Amygdala (tissue), 56 donors: ENCODE results near the gene CLEC2D.
A peak's percentile ranks its signal among the peaks of the same experiment; 100 is the strongest.
"Not testable (repeated sequence)": the region's sequence is repeated elsewhere in the genome, so short reads cannot be mapped to it uniquely, and the experiment has no call there.

Experiments used
- DNase-seq, 56 donors: peaks; one replicate each; lab custom pipeline; 2025; lab: John Stamatoyannopoulos, UW

The CLEC2D gene

DNA sequence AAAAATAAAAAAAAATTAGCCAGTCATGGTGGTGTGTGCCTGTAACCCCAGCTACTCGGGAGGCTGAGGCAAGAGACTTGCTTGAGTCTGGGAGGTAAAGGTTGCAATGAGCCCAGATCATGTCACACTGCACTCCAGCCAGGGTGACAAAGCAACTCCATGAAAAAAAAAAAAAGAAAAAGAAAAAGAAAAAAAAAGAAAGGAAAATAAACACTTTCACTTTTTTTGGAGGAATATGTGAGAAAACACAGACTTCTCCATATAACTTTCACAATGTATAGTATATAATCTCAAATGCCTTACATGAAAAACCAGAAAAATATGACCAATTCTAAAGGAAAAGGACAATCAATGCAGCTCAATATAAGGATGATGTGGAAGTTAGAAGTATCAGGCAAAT lies 54.5 kb downstream of the CLEC2D start:
- DNase-seq, result no peak

GRCh38 chr12:9725213-9725870 lies 55.8 kb downstream of the CLEC2D start:
- no peak for DNase-seq

GRCh38 chr12:9727813-9728212 lies 58.3 kb downstream of the CLEC2D start:
- no peak for DNase-seq

DNA sequence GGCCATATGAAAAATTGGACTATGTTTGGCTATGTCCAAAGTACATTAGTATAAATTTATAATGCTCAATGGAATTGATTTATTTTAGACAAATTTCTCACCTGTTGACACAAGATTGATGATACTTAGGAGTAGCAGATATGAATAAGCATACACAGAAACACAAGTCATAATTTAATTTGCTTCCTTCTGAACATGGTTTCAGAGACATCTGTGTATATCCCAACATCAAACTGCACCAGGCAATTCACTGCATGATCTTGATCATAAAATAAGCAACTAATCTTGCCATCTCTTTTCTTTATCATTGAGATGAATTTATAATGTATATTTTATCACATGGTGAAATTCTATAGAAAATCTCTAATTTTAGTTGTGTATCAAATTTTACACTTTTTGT lies 59.6 kb downstream of the CLEC2D start:
- DNase-seq, result no peak

DNA sequence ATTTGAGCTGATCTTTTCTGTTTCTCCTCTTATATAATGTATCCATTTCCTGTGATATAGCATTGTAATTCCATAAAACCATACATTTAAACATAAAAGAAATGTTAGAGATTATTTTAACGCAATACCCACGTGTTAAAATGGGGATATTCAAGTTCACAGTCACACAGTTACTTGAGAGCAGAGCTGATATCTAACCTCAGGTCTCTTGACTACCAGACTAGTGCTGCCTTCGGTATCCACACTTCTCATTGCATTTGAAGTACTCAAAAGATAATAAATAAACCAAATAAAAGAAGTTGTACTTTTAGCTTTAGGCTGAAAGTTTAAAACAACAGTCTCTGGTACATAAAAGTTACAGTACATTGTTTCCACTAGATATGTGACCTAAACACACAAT lies 60.5 kb downstream of the CLEC2D start:
- DNase-seq, result no peak

DNA sequence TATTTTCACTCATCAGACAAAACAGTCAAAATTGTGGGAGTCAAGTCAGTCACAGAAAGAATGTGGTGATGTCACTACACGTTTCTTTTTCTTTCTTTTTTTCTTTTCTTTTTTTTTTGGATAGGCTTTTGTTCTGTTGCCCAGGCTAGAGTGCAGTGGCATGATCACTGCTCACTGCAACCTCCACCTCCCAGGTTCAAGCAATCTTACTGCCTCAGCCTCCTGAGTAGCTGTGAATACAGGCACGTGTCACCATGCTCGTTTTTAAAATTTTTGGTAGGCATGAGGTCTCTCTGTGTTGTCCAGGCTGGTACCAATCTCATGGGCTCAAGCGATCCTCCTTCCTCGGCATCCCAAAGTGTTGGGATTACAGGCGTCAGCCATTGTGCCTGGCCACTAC lies 61.1 kb downstream of the CLEC2D start:
- no peak for DNase-seq

- no peak for DNase-seq
Observed at GRCh38 chr12:9731393-9731792, 61.9 kb downstream of the CLEC2D start.

DNA sequence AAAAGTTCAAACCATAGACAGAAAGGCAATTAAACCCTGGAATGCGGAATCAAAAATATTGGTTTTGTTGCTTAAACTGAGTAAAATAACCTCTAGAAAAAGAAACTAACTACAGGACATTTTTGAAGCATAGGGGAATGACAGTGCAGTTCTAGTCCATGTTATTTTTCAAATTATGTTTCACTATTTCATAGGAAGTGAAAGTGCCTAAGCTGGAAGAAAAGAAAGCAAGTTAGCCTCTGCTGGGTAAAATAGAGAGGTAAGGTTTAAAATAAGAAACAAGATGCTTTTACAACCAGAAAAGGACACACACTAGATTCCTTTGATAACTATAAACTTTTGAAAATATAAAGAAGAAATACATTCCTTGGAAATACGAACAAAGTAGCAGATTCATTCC lies 62.3 kb downstream of the CLEC2D start:
- no peak for DNase-seq

- DNase-seq, result no peak
Observed at GRCh38 chr12:9732921-9733461, 63.5 kb downstream of the CLEC2D start, which contains the start of gene CLECL1. TSS of gene CLECL1 (minus strand) at chr12:9733097.

GRCh38 chr12:9735601-9736000 lies 66.1 kb downstream of the CLEC2D start:
- no peak for DNase-seq

DNA sequence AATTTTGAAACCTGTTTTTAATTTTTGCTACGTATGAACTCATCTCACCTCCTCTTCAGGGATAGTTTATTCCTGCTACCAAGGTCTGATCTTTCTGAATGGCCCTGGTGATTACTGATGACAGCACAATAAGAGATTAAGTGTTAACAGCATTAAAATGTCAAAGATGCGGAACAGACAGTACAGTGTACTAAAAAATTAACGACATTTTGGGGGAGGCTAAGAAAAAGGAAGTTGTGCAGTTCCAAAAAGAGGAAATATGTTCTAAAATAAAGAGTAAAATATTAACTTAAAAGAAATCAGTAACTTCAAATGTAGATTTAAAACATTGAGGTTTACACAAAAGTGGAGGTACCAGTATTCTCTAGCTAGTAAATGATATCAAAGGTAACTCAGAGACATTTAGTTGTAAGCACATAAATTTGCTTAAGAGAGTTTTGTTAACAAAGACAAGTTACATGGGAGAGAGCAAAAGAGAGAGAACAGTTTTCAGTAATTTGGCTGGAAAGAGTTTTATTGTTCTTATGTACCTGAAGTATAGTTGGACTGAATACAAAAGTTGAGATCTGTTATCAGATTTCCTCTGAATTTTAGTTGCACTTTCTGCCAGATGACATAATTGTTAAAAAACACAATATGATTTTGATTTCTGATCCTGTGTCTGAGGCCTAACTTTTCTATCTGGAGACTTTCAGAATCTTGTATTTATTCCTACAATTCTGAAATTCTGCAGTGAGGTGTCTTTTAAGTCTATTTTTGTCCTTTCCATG lies 67.6 kb downstream of the CLEC2D start:
- no peak for DNase-seq

GRCh38 chr12:9738905-9739304 lies 69.4 kb downstream of the CLEC2D start:
- not testable (repeated sequence) for DNase-seq

GRCh38 chr12:9739404-9740105 lies 70.0 kb downstream of the CLEC2D start:
- peak in 1 of 56 donors; percentile 10 for DNase-seq

DNA sequence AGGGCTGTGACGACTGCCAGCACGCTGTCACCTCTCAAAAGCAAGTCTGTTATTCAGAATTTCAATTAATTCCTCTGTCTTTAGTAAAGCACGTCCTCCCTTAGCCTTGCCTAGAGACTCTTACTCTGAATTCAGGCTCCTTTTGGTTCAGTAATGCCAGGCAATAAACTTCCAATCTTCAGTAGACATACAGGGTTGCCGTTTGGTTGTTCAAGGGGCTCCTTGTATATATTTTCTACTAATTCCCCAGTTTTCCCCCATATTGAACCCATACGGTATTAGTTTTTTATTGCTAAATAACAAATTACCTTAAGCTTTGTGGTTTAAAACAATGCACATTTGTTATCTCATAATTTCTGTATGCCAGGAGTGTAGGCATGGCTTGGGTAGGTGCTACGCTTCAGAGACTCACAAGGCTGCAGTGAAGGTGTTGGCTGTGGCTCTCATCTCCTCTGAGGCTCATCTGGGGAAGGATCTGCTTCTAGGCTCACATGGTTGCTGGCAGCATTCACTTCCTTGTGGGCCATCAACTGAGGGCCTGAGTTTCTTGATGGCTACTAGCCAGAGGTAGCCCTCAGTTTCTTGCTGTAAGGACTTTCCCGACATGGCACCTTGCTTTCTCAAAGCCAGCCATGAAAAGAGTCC lies 70.7 kb downstream of the CLEC2D start:
- no peak for DNase-seq

GRCh38 chr12:9741726-9742125 lies 72.2 kb downstream of the CLEC2D start:
- no peak for DNase-seq

GRCh38 chr12:9742661-9743060 lies 73.1 kb downstream of the CLEC2D start:
- DNase-seq, result no peak

- no peak for DNase-seq
Observed at GRCh38 chr12:9745199-9745598, 75.7 kb downstream of the CLEC2D start.
